Measurements from ENCODE around the gene SOHLH2. TPM values are rescaled to one million over a fixed set of nuclear protein-coding genes. Genes with fewer than 3 reads are reported as not detected.

SOHLH2 gene
- total and polyA plus RNA-seq, 5 donors, result 0.34 to 0.74 TPM; not detected in 3

DNA sequence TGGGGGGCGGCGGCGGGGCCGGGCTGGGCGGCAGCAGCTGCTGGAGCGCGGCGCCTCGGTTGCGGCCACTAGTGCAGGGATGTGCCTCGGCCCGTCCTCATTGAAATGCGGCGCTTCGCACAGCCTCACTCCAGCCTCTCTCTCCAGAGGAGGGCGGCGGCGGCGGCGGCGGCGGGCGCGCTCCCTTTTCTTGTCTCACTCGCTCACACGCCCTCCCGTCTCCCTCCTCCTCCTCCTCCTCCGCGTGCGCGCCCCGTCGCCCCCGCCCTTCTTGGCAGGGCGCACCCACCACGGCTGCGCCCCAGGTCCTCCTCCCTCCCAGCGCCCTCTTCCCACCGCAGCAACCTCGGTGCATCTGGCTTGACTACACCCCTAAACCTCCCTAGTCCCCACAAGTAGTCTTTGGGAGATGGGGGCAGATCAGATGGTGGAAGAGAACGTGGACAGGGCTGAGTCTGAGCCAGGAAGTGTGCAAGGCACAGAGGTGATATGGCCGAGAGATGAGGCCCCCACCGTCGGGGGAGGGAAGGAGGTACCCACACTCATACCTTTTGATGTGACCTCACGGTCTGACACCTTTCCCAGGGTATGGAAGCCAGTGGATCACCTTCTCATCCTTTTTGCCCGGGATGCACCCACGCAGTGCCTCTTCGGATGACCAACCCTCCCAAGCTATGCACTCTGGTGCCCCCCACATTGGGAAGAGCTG is 83.0 kb downstream of the SOHLH2 start, which contains the start of gene DCLK1:
Gene DCLK1 (minus strand): TSS at position 161 of the 709 bp plus-strand sequence.
- DNase-seq (peak; percentile 82 to 95 (median 92)), ATAC-seq (peak; percentile 89 to 90)
- Histone ChIP-seq H3K4me1 (ENCODE audit: control insufficient read depth, insufficient read depth, low read length) (peaks cover 1% of the 10 kb centered on the region), H3K4me3 (ENCODE audit: low read length) (peak within 1 kb of the TSS; percentile 84), H3K27me3 (ENCODE audit: control insufficient read depth, insufficient read depth) (no peaks in the 10 kb centered on the region), H3K27ac (ENCODE audit: low read length) (peak within 1 kb of the TSS; percentile 20), H3K9me3 (ENCODE audit: control insufficient read depth, low read length) (no peaks in the 10 kb centered on the region)
- WGBS, result 8% methylated on average over 46 of the region's 48 CpGs
- intact Hi-C loops (cut with DNase I), result no loop called here

DNA sequence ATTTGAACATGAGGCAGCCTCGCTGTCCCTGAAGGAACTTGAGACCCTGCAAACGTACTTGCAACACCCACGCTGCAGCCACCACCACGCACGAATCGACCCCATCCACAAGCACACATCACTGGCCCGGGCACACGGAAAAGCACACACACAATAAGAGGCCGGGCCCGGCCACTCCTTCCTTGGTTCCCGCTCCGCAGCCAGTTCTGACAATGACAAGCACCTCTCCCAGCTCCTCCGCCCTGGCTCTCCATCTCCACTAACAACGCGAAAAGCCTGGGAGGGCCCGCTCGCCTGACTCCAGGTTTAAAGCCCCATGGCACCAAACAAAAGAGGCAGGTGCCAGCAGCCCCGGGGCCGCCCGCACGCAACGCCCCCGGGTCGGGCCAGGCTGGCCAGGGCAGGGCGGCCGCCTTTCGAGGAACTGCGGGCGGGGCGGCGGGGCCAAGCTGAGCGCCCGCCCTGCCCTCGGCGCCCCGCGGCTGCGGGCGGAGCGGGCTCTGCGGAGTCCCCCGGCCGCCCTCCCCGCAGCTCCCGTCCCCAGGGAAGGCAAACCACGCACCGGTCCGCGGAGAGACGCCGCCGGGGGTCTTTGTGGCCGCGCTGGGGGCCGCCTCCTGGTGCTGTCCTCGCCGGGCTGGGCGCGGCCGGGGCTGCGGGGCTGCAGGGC is 83.7 kb downstream of the SOHLH2 start:
- Histone ChIP-seq H3K27me3 (ENCODE audit: control insufficient read depth, insufficient read depth) (no peaks in the 10 kb centered on the region), H3K4me1 (ENCODE audit: control insufficient read depth, insufficient read depth, low read length) (peaks cover 1% of the 10 kb centered on the region), H3K9me3 (ENCODE audit: control insufficient read depth, low read length) (no peaks in the 10 kb centered on the region), H3K4me3 (ENCODE audit: low read length) (peak overlapping the region; percentile 84), H3K27ac (ENCODE audit: low read length) (peak overlapping the region; percentile 20)
- WGBS, result 1% methylated on average over 61 of the region's 61 CpGs
- DNase-seq (peak; percentile 45 to 76 (median 59)), ATAC-seq (peak; percentile 6 to 25)
- intact Hi-C loops (cut with DNase I), result no loop called here

DNA sequence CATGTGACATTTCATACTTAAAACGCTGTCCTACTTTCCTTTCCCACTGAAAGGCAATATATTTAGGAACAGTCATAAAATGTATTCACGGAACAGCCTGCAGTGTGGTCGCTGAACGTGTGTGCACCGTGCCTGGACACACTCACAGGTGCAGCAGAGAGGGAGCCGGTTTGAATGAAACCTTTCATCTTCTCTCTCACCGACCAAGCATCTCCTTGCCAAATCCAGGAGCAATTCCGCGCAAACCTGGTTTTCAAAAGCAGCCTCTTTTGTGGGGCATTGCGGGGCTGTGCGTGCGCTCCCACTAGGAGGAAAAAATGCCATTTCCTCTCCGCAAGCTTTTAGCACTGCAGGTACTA is 84.2 kb downstream of the SOHLH2 start:
- DNase-seq (peak in 1 of 3 donors; percentile 33), ATAC-seq (no peak)
- H3K27ac ChIP-seq (ENCODE audit: low read length), result no peak overlapping the region
- H3K4me3 ChIP-seq (ENCODE audit: low read length), result peak overlapping the region; percentile 84
- H3K9me3 ChIP-seq (ENCODE audit: control insufficient read depth, low read length), result no peaks in the 10 kb centered on the region
- WGBS, result 30% methylated on average over 13 of the region's 13 CpGs
- H3K27me3 ChIP-seq (ENCODE audit: control insufficient read depth, insufficient read depth), result no peaks in the 10 kb centered on the region
- intact Hi-C loops (cut with DNase I), result no loop called here
- H3K4me1 ChIP-seq (ENCODE audit: control insufficient read depth, insufficient read depth, low read length), result peaks cover 1% of the 10 kb centered on the region

DNA sequence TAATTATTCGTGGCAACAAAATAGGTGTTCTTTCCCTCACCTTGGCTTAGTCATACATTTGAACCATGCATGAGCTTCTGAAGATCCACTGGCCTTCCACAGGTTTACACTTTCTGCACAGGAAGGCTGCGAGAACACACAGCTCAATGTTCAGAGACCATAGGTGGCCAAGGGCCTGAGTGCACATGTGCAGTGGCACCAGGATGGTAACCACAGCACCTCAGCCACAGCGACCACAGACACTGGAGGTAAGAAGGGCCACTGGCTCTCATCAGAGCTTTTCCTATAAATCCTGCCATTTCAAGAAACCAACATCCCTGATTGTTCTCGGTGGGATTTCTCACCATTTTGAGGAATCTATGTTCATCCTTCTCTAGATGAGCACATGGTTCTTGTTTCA is 84.8 kb downstream of the SOHLH2 start:
- no peak for DNase-seq
- intact Hi-C loops (cut with DNase I), result no loop called here
- H3K27me3 ChIP-seq (ENCODE audit: control insufficient read depth, insufficient read depth), result no peaks in the 10 kb centered on the region
- H3K4me1 ChIP-seq (ENCODE audit: control insufficient read depth, insufficient read depth, low read length), result peaks cover 1% of the 10 kb centered on the region
- H3K4me3 ChIP-seq (ENCODE audit: low read length), result peak overlapping the region; percentile 84
- 95% methylated on average over 4 of the region's 4 CpGs for WGBS
- no peak overlapping the region for H3K27ac ChIP-seq (ENCODE audit: low read length)
- no peak for ATAC-seq
- H3K9me3 ChIP-seq (ENCODE audit: control insufficient read depth, low read length), result no peaks in the 10 kb centered on the region

DNA sequence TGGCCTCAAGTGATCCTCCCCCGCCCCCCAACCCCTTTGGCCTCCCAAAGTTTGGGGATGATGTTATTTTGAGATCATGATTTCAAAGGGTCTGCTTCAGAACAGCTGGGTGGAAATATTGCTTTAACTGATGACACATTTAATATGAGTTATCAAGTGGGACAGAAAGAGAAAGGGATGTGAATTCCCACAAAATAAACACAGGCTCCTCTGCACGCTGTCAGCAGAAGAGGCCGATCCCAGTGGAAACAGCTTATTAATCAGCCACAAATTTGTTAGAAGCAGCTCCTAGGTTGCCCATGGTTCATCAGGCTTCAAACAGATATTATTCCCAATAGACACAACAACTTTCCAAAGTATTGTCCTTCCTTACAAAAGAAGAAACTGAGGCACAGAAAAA is 87.9 kb downstream of the SOHLH2 start:
- H3K27ac ChIP-seq (ENCODE audit: low read length), result no peak overlapping the region
- no peak overlapping the region for H3K4me3 ChIP-seq (ENCODE audit: low read length)
- no peaks in the 10 kb centered on the region for H3K9me3 ChIP-seq (ENCODE audit: control insufficient read depth, low read length)
- DNase-seq, result no peak
- ATAC-seq, result no peak
- H3K27me3 ChIP-seq (ENCODE audit: control insufficient read depth, insufficient read depth), result no peaks in the 10 kb centered on the region
- intact Hi-C loops (cut with DNase I), result no loop called here
- 79% methylated on average over 3 of the region's 3 CpGs for WGBS
- H3K4me1 ChIP-seq (ENCODE audit: control insufficient read depth, insufficient read depth, low read length), result peaks cover 7% of the 10 kb centered on the region

DNA sequence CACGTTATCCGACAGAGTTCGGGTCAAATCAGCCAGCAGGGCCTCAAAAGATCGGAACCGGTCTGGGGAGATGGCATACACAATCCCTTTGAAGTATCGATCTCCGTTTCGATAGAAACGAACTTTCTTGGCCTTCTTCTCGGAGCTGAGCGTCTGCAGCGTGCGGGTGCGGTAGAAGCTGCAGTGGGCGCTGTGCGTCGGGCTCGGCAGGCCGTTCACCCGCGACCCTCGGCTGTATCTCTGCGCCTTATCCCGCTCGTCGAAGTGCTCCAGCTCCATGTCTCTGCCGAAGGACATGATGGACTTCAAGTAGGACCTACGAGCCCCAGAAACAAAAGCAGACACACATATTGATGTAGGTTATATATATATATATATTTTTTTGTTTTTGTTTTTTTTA is 88.5 kb downstream of the SOHLH2 start:
- Histone ChIP-seq H3K9me3 (ENCODE audit: control insufficient read depth, low read length) (no peaks in the 10 kb centered on the region), H3K27me3 (ENCODE audit: control insufficient read depth, insufficient read depth) (no peaks in the 10 kb centered on the region), H3K27ac (ENCODE audit: low read length) (no peak overlapping the region), H3K4me3 (ENCODE audit: low read length) (no peak overlapping the region), H3K4me1 (ENCODE audit: control insufficient read depth, insufficient read depth, low read length) (peaks cover 7% of the 10 kb centered on the region)
- ATAC-seq (no peak), DNase-seq (peak in 1 of 3 donors; percentile 41)
- WGBS, result 90% methylated on average over 28 of the region's 28 CpGs
- intact Hi-C loops (cut with DNase I), result no loop called here

DNA sequence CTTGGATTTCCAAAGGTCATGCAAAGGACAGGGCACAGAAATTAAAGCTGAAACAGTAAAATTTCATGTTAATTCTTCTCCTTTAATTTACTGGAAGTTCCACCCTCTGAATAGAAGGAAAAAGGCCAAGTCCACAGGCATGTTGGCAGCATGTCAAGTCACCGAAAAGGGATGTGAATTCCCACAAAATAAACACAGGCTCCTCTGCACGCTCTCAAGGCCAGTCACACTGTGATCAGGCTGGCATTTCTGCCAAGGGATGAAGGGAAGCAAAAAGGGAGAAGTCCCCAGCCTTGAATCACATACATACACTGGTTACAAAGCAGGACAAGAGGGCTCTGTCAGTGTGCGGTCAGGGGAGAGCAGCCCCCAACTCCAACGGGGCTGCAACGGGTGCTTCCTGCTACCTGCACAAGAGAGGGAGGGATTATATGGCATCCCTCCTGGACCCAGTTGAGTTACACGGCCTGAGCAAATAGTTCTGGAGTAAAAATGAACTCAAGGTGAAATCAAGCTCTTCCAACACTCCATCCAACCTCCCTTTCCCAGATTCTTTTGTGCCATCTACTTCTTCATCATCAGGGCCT is 90.0 kb downstream of the SOHLH2 start:
- DNase-seq (peak; percentile 39 to 61 (median 58)), ATAC-seq (peak; percentile 54 to 58)
- H3K27me3 ChIP-seq (ENCODE audit: control insufficient read depth, insufficient read depth), result no peaks in the 10 kb centered on the region
- H3K4me1 ChIP-seq (ENCODE audit: control insufficient read depth, insufficient read depth, low read length), result peaks cover 7% of the 10 kb centered on the region
- 43% methylated on average over 6 of the region's 6 CpGs for WGBS
- H3K27ac ChIP-seq (ENCODE audit: low read length), result no peak overlapping the region
- no peak overlapping the region for H3K4me3 ChIP-seq (ENCODE audit: low read length)
- no peaks in the 10 kb centered on the region for H3K9me3 ChIP-seq (ENCODE audit: control insufficient read depth, low read length)
- intact Hi-C loops (cut with DNase I), result no loop called here

Other genes starting within 250 kb of the SOHLH2 start
- 10 to 100 TPM in 3 of 4 donors, 1 to 10 TPM in 1; 9.2 to 19.8 (median 17.1) TPM for gene DCLK1, start 83.2 kb downstream of the SOHLH2 start, total RNA-seq
- 5.1 TPM for gene DCLK1, start 83.2 kb downstream of the SOHLH2 start, polyA plus RNA-seq
- 1 to 10 TPM in 2 of 4 donors, under 1 TPM in 2; 0.15 to 1.8 (median 0.80) TPM for gene CCDC169, start 83.3 kb upstream of the SOHLH2 start, total RNA-seq
- gene CCDC169, start 83.3 kb upstream of the SOHLH2 start, polyA plus RNA-seq, result 0.61 TPM
- 10 to 100 TPM; 41.9 to 61.4 (median 52.5) TPM for gene SPART, start 131.8 kb upstream of the SOHLH2 start, total RNA-seq
- 24.6 TPM for gene SPART, start 131.8 kb upstream of the SOHLH2 start, polyA plus RNA-seq
- not detected for gene CCNA1, start 217.9 kb upstream of the SOHLH2 start, total RNA-seq
- 0.20 TPM for gene CCNA1, start 217.9 kb upstream of the SOHLH2 start, polyA plus RNA-seq

Data from right cardiac atrium (tissue), 5 donors.